Smooth muscle cell (in vitro differentiated cells): Measurements from ENCODE around the gene SEC16B. TPM values are rescaled to one million over a fixed set of nuclear protein-coding genes. Genes with fewer than 3 reads are reported as not detected.

ENCODE experiments used
- DNase-seq: peaks from one replicate; lab custom pipeline; 2025; ENCODE audit not compliant: unreplicated experiment; lab: John Stamatoyannopoulos, UW
- H2AFZ ChIP-seq: fragments of 200-600 bp; sonication (generic); 2 replicates; pipeline ENCODE4 v1.6.0; 2016; ENCODE audit warnings: antibody characterized with exemption, low read depth, mild to moderate bottlenecking
- H3F3A ChIP-seq: fragments of 200-600 bp; sonication (generic); 2 replicates; pipeline ENCODE4 v1.6.0; 2017; ENCODE audit warnings: antibody characterized with exemption, low read depth
- H3K27ac ChIP-seq: fragments of 200-600 bp; sonication (generic); 2 replicates; pipeline ENCODE4 v1.5.1; 2016; ENCODE audit warnings: low read depth, mild to moderate bottlenecking
- H3K27me3 ChIP-seq: fragments of 200-600 bp; sonication (generic); 2 replicates; pipeline ENCODE4 v1.6.1; 2016; ENCODE audit warnings: low read depth, mild to moderate bottlenecking
- H3K36me3 ChIP-seq: fragments of 200-600 bp; sonication (generic); 2 replicates; pipeline ENCODE4 v1.5.1; 2016; ENCODE audit warnings: low read depth
- H3K4me1 ChIP-seq: fragments of 200-600 bp; sonication (generic); 2 replicates; pipeline ENCODE4 v1.5.1; 2016; ENCODE audit warnings: low read depth
- H3K4me2 ChIP-seq: fragments of 200-600 bp; sonication (generic); 2 replicates; pipeline ENCODE4 v1.6.0; 2016; ENCODE audit warnings: mild to moderate bottlenecking
- H3K4me3 ChIP-seq: fragments of 200-600 bp; sonication (generic); 2 replicates; pipeline ENCODE4 v1.5.1; 2016; ENCODE audit warnings: mild to moderate bottlenecking
- H3K79me2 ChIP-seq: fragments of 200-600 bp; sonication (generic); 2 replicates; pipeline ENCODE4 v1.6.0; 2016; ENCODE audit warnings: low read depth, mild to moderate bottlenecking
- H3K9ac ChIP-seq: fragments of 200-600 bp; sonication (generic); 2 replicates; pipeline ENCODE4 v1.6.0; 2016; ENCODE audit warnings: low read depth
- H3K9me3 ChIP-seq: fragments of 200-600 bp; sonication (generic); replicated peaks from 2 replicates; pipeline ENCODE4 v1.5.1; 2016; ENCODE audit warnings: low read depth
- H4K20me1 ChIP-seq: fragments of 200-600 bp; sonication (generic); 2 replicates; pipeline ENCODE4 v1.6.0; 2016; ENCODE audit warnings: low read depth
- WGBS: methylation state at CpG from one replicate; pipeline ENCODE4 v1.1.7; 2016; ENCODE audit warnings: low lambda C conversion rate; 5-methylcytosine and 5-hydroxymethylcytosine counted together
- polyA plus RNA-seq: library from polyadenylated mRNA; unstranded; fragments of >200 nt; fragmentation: Nextera tagmentation; extraction: Ambion mirVana; gene quantifications from 2 replicates; pipeline ENCODE4 v1.2.1, GENCODE V29; 2016
- total RNA-seq: library from RNA; depleted of rRNA; stranded (reverse); fragments of >200 nt; gene quantifications from 2 replicates; pipeline ENCODE4 v1.2.3, GENCODE V29; 2014
- TF ChIP-seq, protein P1 (sequence below): fragments of 200-600 bp; sonication (generic); IDR thresholded peaks from 2 replicates; pipeline ENCODE4 v1.5.1; 2017; ENCODE audit warnings: borderline replicate concordance, mild to moderate bottlenecking, antibody characterized with exemption; ENCODE audit not compliant: insufficient read depth, poor library complexity, severe bottlenecking

SEC16B gene
- total and polyA plus RNA-seq, 2 experiments from 2014 or later: 2.9 to 4.3 TPM

DNA sequence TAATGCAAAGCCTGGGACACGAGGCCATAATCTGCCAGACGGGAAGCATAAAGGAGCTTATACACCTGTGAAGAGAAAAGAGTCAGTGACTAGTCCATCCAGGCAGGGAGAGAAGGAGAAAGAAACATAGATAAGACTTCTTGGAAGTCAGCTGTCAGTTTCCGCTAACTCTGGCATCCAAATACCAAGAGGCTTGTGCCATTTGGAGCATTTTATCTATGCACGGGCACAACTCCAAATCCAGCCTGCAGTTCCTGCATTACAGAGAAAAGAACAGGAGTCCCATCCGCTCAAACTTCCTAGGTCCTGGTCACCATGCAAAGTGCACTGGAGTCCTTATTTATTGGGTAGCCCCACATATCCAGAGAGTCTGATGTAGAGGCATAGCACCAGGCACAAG, 27.9 kb downstream of the SEC16B start:
- H3K27ac ChIP-seq: no peak overlapping the region
- H3K36me3 ChIP-seq: no peaks in the 10 kb centered on the region
- H3K4me1 ChIP-seq: no peaks in the 10 kb centered on the region
- TF ChIP-seq, protein P1, sequence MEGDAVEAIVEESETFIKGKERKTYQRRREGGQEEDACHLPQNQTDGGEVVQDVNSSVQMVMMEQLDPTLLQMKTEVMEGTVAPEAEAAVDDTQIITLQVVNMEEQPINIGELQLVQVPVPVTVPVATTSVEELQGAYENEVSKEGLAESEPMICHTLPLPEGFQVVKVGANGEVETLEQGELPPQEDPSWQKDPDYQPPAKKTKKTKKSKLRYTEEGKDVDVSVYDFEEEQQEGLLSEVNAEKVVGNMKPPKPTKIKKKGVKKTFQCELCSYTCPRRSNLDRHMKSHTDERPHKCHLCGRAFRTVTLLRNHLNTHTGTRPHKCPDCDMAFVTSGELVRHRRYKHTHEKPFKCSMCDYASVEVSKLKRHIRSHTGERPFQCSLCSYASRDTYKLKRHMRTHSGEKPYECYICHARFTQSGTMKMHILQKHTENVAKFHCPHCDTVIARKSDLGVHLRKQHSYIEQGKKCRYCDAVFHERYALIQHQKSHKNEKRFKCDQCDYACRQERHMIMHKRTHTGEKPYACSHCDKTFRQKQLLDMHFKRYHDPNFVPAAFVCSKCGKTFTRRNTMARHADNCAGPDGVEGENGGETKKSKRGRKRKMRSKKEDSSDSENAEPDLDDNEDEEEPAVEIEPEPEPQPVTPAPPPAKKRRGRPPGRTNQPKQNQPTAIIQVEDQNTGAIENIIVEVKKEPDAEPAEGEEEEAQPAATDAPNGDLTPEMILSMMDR: no peak
- 98% methylated on average over 5 of the region's 5 CpGs for WGBS
- H3K9ac ChIP-seq: no peak overlapping the region
- no peaks in the 10 kb centered on the region for H3K9me3 ChIP-seq
- H3K27me3 ChIP-seq: no peaks in the 10 kb centered on the region
- H2AFZ ChIP-seq: no peak overlapping the region
- no peaks in the 10 kb centered on the region for H3F3A ChIP-seq
- DNase-seq: no peak
- H4K20me1 ChIP-seq: no peaks in the 10 kb centered on the region
- no peak overlapping the region for H3K4me3 ChIP-seq
- no peak overlapping the region for H3K4me2 ChIP-seq
- H3K79me2 ChIP-seq: no peaks in the 10 kb centered on the region

DNA sequence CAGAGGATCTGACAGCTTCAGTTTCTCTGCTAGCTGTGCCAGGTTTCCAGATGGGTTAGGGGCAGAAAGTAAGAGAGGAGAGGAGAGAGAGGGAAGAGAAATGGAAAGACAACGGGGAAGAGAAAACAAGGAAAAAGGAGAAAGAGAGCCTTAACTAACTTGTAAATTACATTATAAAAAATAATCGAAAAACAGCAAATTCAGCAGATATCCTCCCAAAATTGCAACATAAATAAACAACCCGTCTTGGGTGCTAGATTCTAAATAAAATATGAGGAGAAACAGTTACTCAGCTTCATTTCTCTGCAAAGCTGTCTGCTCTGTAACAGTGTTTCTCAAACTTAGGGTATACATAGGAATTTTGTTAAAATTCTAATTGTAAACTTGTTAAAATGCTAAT, 29.2 kb downstream of the SEC16B start:
- Histone ChIP-seq H3K36me3 (no peaks in the 10 kb centered on the region), H3K27me3 (no peaks in the 10 kb centered on the region)

DNA sequence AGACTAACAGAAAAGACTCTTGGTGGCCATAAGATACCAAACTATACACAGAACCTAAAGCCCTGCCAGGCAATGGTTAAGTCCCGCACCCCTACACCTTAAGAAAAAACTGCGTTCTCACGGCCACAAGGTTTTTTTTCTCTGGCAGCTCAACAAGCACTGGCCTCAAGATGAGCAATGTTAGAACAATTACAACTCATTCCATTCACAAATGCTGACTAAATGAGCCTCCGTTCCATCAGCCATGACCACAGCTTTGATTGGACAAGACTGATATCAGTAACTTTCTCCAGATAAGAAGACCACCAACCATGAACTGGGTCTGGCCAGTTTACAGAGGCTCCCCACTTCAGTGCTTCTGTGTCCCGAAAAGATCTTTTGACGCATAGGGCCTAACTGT, 31.9 kb downstream of the SEC16B start:
- H3K79me2 ChIP-seq: no peaks in the 10 kb centered on the region
- TF ChIP-seq, protein P1: no peak
- H4K20me1 ChIP-seq: no peaks in the 10 kb centered on the region
- H3K9ac ChIP-seq: no peak overlapping the region
- no peaks in the 10 kb centered on the region for H3K27me3 ChIP-seq
- H3K4me2 ChIP-seq: no peak overlapping the region
- no peaks in the 10 kb centered on the region for H3K36me3 ChIP-seq
- H3K27ac ChIP-seq: peak overlapping the region; percentile 42
- no peak overlapping the region for H2AFZ ChIP-seq
- no peaks in the 10 kb centered on the region for H3K9me3 ChIP-seq
- no peaks in the 10 kb centered on the region for H3F3A ChIP-seq
- DNase-seq: no peak
- 55% methylated on average over 6 of the region's 6 CpGs for WGBS
- H3K4me1 ChIP-seq: no peaks in the 10 kb centered on the region
- no peak overlapping the region for H3K4me3 ChIP-seq

More for the DNA sequence above, 29.2 kb downstream of the SEC16B start:
- Histone ChIP-seq H3F3A (no peaks in the 10 kb centered on the region), H3K4me2 (no peak overlapping the region), H3K9me3 (no peaks in the 10 kb centered on the region), H3K4me3 (no peak overlapping the region), H2AFZ (no peak overlapping the region), H3K9ac (no peak overlapping the region), H4K20me1 (no peaks in the 10 kb centered on the region), H3K4me1 (no peaks in the 10 kb centered on the region), H3K27ac (no peak overlapping the region), H3K79me2 (no peaks in the 10 kb centered on the region)
- DNase-seq: no peak
- 93% methylated on average over 3 of the region's 3 CpGs for WGBS
- TF ChIP-seq, protein P1: no peak

DNA sequence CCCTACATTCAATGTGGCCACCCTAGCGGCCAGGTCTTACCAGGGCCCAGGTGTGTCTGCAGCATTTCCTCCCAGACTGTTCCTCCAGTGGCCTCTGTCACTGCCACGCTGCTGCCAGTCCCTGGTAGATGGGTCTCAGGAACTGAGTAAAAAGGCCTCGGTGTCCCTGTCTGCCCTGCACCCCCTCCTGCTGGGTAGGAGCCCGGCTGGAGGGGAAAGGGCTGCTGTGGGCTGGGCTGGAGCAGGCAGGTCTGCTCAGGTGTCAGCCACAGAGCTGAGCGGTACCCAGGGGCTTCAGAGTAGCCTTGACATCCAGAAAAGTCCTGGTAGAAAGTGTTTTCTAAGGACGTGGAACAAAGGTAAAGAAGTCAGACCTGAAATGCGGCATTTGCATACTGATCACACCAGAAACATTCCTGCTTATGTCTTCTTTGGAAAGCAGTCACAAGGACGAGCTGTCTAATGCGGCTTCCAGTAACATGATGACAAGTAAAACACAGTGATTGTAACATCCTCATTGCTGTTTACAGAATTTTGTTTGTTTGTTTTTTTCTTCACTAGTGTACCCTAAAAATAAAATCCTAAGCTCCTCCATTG, 32.6 kb downstream of the SEC16B start:
- no peaks in the 10 kb centered on the region for H3K36me3 ChIP-seq
- TF ChIP-seq, protein P1: no peak
- DNase-seq: no peak
- no peak overlapping the region for H3K9ac ChIP-seq
- H2AFZ ChIP-seq: no peak overlapping the region
- H3K4me3 ChIP-seq: no peak overlapping the region
- H3K9me3 ChIP-seq: no peaks in the 10 kb centered on the region
- no peaks in the 10 kb centered on the region for H3K4me1 ChIP-seq
- H3K27me3 ChIP-seq: no peaks in the 10 kb centered on the region
- no peaks in the 10 kb centered on the region for H3F3A ChIP-seq
- H4K20me1 ChIP-seq: no peaks in the 10 kb centered on the region
- no peak overlapping the region for H3K4me2 ChIP-seq
- H3K27ac ChIP-seq: peak overlapping the region; percentile 42
- no peaks in the 10 kb centered on the region for H3K79me2 ChIP-seq
- 74% methylated on average over 9 of the region's 9 CpGs for WGBS
